Measurements from ENCODE around the gene CTDSP1. TPM values are rescaled to one million over a fixed set of nuclear protein-coding genes. Genes with fewer than 3 reads are reported as not detected.

CTDSP1 gene
- total RNA-seq, 1 donor from 2014 or later: 123 TPM

DNA sequence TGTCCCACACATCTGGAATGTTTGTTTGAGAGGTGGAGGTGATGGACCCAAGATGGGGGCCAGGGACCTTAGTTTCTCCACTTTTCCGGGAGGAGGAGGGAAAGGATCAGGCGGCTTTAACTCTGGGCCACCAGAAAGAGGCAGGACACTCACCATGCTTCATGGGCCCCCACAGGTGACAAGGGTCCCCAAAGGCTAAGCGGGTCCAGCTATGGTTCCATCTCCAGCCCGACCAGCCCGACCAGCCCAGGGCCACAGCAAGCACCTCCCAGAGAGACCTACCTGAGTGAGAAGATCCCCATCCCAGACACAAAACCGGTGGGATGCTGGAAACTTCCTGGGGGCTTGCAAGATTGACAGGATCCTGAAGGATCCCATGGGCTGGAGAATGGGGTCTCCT, 16.9 kb upstream of the CTDSP1 start:
- DNase-seq (ENCODE audit: low spot score): no peak

DNA sequence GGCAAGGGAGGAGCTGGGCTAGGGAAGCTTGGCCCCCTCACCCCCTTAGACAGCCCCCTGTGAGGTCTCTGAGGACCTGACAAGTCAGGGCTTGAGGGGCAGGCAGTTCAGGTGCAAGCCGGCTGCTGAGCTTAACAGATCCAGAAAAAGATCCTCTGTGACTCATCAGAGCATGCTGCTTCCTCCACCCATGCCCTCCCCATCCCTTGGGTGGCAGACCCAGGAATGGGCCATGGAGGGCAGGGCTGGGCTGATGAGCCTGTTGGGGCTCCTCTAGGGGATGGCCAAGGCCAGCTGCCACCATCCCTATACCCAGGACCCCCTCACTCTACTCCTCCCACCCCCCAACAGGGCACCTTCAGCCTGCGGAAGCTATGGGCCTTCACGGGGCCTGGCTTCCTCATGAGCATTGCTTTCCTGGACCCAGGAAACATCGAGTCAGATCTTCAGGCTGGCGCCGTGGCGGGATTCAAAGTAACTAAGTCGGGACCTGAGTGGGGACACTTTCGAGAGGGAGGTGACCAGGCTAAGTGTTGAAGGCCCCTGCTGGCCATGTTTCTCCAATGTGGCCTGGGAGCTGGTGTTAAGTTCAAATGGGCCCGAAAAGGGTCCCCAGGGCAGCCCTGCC, 15.7 kb upstream of the CTDSP1 start:
- DNase-seq (ENCODE audit: low spot score): no peak

DNA sequence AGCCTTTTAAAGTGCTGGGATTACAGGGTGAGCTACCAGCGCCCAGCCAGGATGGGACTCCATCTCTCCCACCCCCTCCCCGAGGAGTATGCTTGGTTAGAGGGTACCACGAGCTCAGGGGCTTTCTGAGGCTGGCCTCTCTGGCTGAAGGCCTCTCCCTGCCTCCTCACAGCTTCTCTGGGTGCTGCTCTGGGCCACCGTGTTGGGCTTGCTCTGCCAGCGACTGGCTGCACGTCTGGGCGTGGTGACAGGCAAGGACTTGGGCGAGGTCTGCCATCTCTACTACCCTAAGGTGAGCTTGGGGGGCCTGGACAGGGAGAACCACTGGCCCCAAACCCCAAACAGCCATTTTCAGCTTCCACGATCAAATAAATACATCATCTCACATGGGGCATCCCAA, 14.7 kb upstream of the CTDSP1 start:
- DNase-seq (ENCODE audit: low spot score): no peak

DNA sequence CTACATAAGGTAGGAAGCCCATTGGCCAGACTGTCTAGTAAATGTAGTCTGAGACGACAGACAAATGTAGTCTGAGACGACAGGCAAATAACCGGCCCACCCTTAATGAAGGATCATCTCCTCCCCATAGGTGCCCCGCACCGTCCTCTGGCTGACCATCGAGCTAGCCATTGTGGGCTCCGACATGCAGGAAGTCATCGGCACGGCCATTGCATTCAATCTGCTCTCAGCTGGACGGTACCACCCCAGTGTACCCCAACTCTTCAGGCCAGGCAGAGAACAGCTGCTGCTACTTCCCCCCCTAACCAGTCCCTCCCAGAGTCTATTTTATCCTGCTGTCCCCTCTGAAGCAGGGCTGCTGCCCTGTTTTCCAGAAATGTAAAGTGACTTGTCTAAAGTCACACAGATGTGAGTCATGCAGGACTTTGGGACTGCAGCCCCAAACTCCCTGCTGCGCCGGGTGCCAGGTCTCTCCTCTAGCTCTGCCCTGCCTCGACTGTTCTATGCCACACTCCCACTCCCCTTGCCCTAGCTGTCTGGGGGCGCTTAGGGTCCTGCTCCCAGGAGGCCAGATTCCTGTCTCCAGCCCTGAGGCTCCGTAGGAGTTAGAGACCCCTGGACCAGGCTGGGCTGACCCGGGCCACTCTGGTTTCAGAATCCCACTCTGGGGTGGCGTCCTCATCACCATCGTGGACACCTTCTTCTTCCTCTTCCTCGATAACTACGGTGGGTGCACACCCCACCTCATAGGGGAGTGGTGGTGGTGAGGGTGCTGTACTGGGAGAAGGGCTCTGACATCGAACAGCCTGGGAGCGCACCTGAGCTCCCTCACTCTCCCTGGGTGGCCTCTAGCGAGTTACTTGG, 12.9 kb upstream of the CTDSP1 start:
- no peak for DNase-seq (ENCODE audit: low spot score)

- no peak for DNase-seq (ENCODE audit: low spot score)
Observed at GRCh38 chr2:218387369-218388194, 12.1 kb upstream of the CTDSP1 start.

- DNase-seq (ENCODE audit: low spot score): no peak
Observed at GRCh38 chr2:218389333-218390150, 10.1 kb upstream of the CTDSP1 start.

DNA sequence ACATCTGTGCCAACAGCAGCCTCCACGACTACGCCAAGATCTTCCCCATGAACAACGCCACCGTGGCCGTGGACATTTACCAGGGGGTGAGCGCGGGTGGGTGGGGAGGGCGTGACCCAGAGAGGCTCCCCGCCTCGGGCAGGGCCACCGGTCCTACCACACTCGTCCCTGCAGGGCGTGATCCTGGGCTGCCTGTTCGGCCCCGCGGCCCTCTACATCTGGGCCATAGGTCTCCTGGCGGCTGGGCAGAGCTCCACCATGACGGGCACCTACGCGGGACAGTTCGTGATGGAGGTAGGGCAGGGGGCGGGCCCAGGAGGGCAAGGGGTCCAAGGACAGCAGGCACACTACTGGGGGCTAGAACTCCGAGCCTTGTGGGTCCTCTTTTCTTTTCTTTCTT, 8.5 kb upstream of the CTDSP1 start:
- DNase-seq (ENCODE audit: low spot score): no peak

DNA sequence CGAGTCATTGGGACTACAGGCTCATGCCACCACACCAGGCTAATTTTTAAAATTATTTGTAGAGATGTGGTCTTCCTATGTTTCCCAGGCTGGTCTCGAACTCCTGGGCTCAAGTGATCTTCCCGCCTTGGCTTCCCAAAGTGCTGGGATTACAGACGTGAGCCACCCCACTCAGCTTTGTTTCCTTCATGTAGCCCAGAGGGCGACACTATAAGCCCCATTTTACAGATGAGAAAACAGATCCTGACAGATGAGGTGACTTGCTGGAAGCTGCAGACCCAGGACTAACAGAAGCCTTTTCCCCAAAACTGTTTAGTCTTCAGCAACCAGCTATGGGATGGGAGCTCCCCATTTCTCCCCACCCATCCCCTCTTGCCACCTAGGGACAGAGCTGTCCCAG, 7.2 kb upstream of the CTDSP1 start:
- no peak for DNase-seq (ENCODE audit: low spot score)

DNA sequence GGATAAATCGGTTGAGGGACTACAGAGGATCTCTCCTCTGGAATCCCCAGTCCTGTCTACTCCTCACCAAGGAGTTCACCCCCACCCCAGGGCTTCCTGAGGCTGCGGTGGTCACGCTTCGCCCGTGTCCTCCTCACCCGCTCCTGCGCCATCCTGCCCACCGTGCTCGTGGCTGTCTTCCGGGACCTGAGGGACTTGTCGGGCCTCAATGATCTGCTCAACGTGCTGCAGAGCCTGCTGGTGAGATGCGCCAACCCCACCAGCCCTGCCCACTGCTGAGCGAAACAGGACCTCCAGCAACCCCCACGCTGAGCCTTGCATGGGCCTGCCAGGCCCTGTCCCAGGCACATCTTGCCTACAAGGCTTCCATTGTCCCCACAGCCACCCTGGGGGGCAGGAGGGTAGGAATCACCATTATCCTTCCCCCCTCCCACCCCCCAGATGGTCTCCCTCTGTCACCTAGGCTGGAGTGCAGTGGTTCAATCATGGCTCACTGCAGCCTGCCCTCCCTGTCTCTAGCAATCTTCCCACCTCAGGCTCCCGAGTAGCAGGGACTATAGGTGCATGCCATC, 6.7 kb upstream of the CTDSP1 start:
- no peak for DNase-seq (ENCODE audit: low spot score)

- DNase-seq (ENCODE audit: low spot score): no peak
Observed at GRCh38 chr2:218393750-218394290, 5.8 kb upstream of the CTDSP1 start.

DNA sequence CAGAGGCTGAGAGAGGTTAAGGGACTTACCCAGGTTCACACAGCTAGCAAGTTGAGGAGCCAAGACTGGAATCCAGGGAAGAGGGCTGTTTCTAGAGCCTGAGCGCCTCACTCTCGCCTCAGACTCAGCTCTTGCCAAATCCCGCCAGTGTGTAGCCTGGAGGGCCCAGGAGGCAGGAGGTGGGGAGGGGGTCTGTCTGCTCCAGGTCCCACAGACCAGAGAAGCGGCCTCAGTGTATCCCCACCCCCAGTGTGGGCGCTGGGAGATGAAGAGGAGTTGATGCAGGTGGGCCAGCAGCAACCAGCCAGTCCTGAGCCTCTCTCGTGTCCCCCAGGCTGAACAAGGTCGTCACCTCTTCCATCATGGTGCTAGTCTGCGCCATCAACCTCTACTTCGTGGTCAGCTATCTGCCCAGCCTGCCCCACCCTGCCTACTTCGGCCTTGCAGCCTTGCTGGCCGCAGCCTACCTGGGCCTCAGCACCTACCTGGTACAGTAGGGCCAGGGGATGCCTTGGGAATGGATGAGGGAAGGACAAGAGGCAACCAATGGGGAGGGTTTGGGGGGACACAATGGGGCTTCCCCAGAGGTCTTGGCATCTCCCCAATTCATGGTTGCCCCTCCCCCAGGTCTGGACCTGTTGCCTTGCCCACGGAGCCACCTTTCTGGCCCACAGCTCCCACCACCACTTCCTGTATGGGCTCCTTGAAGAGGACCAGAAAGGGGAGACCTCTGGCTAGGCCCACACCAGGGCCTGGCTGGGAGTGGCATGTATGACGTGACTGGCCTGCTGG, 5.2 kb upstream of the CTDSP1 start:
- DNase-seq (ENCODE audit: low spot score): no peak

- DNase-seq (ENCODE audit: low spot score): no peak
Observed at GRCh38 chr2:218395090-218395444, 4.6 kb upstream of the CTDSP1 start.

DNA sequence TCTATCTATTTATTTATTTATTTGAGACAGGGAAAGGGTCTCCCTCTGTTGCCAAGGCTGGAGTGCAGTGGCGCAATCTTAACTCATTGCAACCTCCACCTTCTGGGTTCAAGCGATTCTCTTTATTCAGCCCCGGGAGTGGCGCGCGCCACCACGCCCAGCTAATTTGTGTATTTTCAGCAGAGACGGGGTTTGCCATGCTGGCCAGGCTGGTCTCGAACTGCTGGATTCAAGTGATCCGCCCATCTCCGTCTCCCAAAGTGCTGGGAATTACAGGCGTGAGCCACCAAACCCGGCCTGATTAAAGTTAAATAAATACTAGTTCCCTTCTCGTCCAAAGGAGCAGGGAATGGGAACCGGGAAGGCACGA, 4.2 kb upstream of the CTDSP1 start:
- DNase-seq (ENCODE audit: low spot score): no peak

DNA sequence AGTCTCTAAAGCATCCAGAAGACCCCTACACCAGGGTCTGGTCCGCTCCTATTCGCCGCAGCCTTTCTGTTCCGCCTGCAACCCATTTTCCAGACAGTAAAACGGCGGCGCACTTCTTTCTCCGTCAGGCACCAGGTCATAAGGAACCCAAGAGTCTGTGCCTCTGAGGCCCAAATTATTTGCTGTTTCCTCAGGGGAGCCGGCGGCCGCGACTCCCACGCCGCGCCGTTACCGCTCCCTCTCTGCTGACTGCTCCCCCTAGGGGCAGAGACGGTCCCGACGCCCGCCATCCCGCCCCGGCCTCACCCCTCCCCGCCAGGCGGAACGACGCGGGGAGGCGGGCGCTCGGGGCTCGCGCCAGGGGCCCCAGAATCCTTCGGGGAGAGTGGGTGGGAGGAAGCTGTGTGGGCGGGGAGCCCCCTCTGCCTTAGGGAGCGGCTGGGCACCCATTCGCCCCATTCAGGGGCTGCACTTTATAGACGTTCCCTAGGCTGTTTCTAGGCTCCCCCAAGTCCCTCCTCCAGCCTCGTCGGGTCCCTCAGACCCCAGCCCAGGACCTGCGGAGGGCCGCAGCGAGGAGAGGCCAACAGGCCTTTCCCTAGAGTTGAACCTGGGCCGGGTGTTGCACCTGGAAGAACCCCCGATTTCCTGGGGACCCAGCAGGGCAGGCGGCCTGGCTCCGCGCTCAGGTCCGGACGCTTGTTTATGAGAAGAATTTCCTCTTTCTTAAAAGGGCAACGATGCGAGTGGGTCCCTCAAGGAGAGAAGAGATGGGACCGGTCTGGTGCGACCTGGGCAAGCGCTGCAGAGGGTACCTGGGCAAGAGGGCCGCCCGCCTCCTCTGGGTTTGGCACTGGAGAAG, 3.6 kb upstream of the CTDSP1 start:
- peak; percentile 97 for DNase-seq (ENCODE audit: low spot score)

DNA sequence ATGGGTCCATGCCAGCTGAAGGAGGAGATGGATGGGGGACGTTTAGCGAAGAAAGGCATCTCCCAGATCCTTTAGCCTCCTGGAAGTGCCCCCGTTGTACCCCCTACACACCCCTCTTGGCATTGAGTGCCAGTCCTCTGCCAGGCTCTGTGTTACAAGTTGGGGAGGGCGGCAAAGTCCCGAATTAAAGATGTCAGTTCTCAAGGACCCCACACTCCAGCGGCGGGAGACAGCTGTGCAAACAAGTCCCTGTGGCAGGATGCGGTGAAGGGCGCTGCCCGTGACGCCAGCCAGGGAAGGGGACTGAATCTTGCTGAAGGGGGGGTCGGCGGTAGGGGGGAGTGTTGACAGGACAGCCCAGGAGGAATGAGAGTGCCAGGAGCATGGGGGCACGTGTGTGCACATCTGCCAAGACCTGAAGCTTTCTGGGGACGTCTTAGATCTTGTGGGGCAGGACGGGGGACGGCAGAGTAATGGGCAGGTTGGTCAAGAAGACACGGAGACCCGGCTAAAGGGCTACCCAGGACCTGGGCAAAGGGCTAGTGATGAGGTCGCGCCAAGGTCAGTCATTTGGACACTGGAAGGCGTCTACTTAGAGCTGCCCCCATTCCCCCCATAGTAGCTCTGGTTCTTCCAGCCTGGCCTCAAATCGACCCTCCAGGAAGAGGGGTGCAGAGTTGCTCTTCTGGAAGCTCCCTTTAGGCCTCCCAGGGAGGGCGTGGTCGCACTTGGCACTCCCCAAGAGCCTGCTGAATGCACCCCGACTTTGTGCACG, 2.8 kb upstream of the CTDSP1 start:
- DNase-seq (ENCODE audit: low spot score): no peak

GRCh38 chr2:218397463-218397819, 2.2 kb upstream of the CTDSP1 start:
- no peak for DNase-seq (ENCODE audit: low spot score)

- DNase-seq (ENCODE audit: low spot score): no peak
Observed at GRCh38 chr2:218397820-218398436, 1.7 kb upstream of the CTDSP1 start.

Measured in mesenteric fat pad (tissue), 1 donor.